ENCODE results near the gene SETBP1. TPM values are rescaled to one million over a fixed set of nuclear protein-coding genes. Genes with fewer than 3 reads are reported as not detected.

The SETBP1 gene
- total and polyA plus RNA-seq, 9 of the 15 experiments (the other 6 are each of a cell fraction or from before 2014, with no cell fraction given) = under 0.01 to 0.13 (median 0.04) TPM

- H3K4me1 ChIP-seq (replicated peaks in 1 of 2; ENCODE audit: control insufficient read depth in 2 of 2, insufficient read depth in 2 of 2, low read length in 2 of 2) = peaks cover 6 to 30% of the 10 kb centered on the region in 2 experiments; a peak in 3 of 5 replicates
- WGBS (ENCODE audit: insufficient coverage, low coverage, missing lambda C conversion rate) = 7% methylated on average over 3 of the region's 3 CpGs
- H3K79me2 ChIP-seq (ENCODE audit: control insufficient read depth, insufficient read depth, low read length) = no peaks in the 10 kb centered on the region
- in situ Hi-C loops (cut with MboI) (no loop called here), intact Hi-C loops (cut with micrococcal nuclease) (no loop called here)
- no peaks in the 10 kb centered on the region for H3K9me3 ChIP-seq (replicated peaks; ENCODE audit: control insufficient read depth, insufficient read depth, low read depth, low read length)
- no peak overlapping the region for H3K4me3 ChIP-seq
- DNase-seq (ENCODE audit: extremely low read depth in 1 of 4, low spot score in 3 of 4) (peak in 3 of 4 experiments; percentile 7 to 52 (median 51)), FAIRE-seq (peak; percentile 67), ATAC-seq (peak; percentile 79)
- H3K4me2 ChIP-seq (ENCODE audit: insufficient read depth, low read length) = peak overlapping the region; percentile 50
- no peaks in the 10 kb centered on the region for H3K27me3 ChIP-seq (ENCODE audit: control insufficient read depth in 2 of 2, insufficient read depth in 2 of 2, low read length in 2 of 2)
- no TSS peak for BruUV-seq (replicated peaks)
- peak overlapping the region; percentile 66 for H3K27ac ChIP-seq (ENCODE audit: extremely low read depth, low read depth, low read length)
- H2AFZ ChIP-seq (ENCODE audit: low read depth, low read length) = peak overlapping the region; percentile 67
- H4K20me1 ChIP-seq (replicated peaks; ENCODE audit: control insufficient read depth, insufficient read depth, low read length) = no peaks in the 10 kb centered on the region
- no peaks in the 10 kb centered on the region for H3K36me3 ChIP-seq (ENCODE audit: control insufficient read depth, insufficient read depth, low read length)
- ChIA-PET POLR2A (interaction anchor here (0.5 kb wide), 1 partner anchor 89 kb away, joined by 3 read pairs; no protein-coding TSS in a partner anchor), CTCF (ENCODE audit: low intra/inter-chr PET ratio) (no interaction called here)
- no peaks in the 10 kb centered on the region for H3K9me1 ChIP-seq (ENCODE audit: control insufficient read depth, insufficient read depth, low read length)
- H3K9ac ChIP-seq (ENCODE audit: insufficient read depth in 1 of 2, low read depth in 2 of 2, low read length in 2 of 2) = peak overlapping the region in 1 of 2 experiments; percentile 22; a peak in 1 of 4 replicates
- TF ChIP-seq MTA1 (IDR thresholded peaks at IDR 0.05; ENCODE audit: borderline replicate concordance) (no peak), NFE2 (IDR thresholded peaks at IDR 0.05; ENCODE audit: low read depth) (peak; percentile 80), MAFK (IDR thresholded peaks at IDR 0.05; ENCODE audit: low read length) (peak; percentile 57; the same call in 1 of the 2 replicates), ZNF740 (CRISPR knock-in tag; IDR thresholded peaks at IDR 0.05) (no peak), ZNF740 (tag; IDR thresholded peaks at IDR 0.05) (no peak), SRSF7 (optimal IDR thresholded peaks at IDR 0.05; ENCODE audit: low read depth, low read length) (no peak), HOXB6 (CRISPR knock-in tag; IDR thresholded peaks at IDR 0.05; ENCODE audit: borderline replicate concordance) (no peak), EP300 (IDR thresholded peaks at IDR 0.05; ENCODE audit: low read length) (peak; percentile 46; the same call in 1 of the 2 replicates), RBFOX2 (IDR thresholded peaks at IDR 0.05; ENCODE audit: low read depth, low read length) (no peak), RBM15 (IDR thresholded peaks at IDR 0.05; ENCODE audit: insufficient read depth, low read length) (no peak), TCF3 (CRISPR knock-in tag; IDR thresholded peaks at IDR 0.05) (no peak), CBX1 (IDR thresholded peaks at IDR 0.05; ENCODE audit: low read depth) (no peak), SMARCA5 (IDR thresholded peaks at IDR 0.05) (no peak), TRIM24 (IDR thresholded peaks at IDR 0.05) (0 out of 4 replicates have a peak, but pooled peaks of 1 of the 2 experiments have one; percentile 29), CCNT2 (IDR thresholded peaks at IDR 0.05; ENCODE audit: borderline replicate concordance, extremely low read depth, insufficient read length, low read depth, low read length) (peak; percentile 37), BRF1 (IDR thresholded peaks at IDR 0.05; ENCODE audit: borderline replicate concordance, extremely low read depth, insufficient read length) (no peak), YBX1 (IDR thresholded peaks at IDR 0.05) (no peak), FOXM1 (IDR thresholded peaks at IDR 0.05; ENCODE audit: low read depth) (no peak), FOXM1 (CRISPR knock-in tag; IDR thresholded peaks at IDR 0.05; ENCODE audit: low read depth) (no peak), NFIC (IDR thresholded peaks at IDR 0.05) (no peak), FOSL1 (tag; conservative IDR thresholded peaks at IDR 0.05) (peak; percentile 19; the same call in 1 of the 2 replicates), ZNF764 (CRISPR knock-in tag; IDR thresholded peaks at IDR 0.05; ENCODE audit: low read depth) (no peak), ARID3A (IDR thresholded peaks at IDR 0.05; ENCODE audit: borderline replicate concordance, low read depth, low read length) (0 out of 2 replicates have a peak, but pooled peaks have one; percentile 12)
These were observed 56.1 kb downstream of the SETBP1 start for GRCh38 chr18:44736664-44737380.
